Embryonic facial prominence (tissue), 1 donor: ENCODE measurements around the gene RPAP3.
"Not testable (repeated sequence)": the region's sequence is repeated elsewhere in the genome, so short reads cannot be mapped to it uniquely, and the experiment has no call there.

ENCODE experiments used
- DNase-seq: peaks from one replicate; pipeline ENCODE4 v3.0.0-alpha.2; 2016; ENCODE audit errors: extremely low spot score

RPAP3 gene

GRCh38 chr12:47679785-47680184, 26.0 kb downstream of the RPAP3 start:
- no peak for DNase-seq

DNA sequence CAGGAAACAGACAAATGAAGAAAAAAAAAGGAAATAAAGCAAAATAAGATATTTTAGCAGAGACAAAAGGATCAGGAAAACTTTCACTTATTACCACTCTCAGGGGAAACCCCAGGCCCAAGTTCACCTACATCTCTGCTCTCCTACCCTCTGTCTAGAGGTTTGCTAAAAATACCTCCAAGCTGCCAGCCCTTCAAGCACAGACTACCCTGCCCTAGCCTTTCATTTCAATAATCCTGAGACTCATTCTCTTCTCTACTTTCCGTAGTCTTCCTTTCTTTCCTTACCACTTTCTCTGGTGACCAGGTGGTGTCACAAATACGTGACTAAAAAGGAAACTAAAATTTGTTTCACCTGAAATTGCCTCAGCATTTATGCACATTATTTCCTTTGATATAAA, 33.8 kb downstream of the RPAP3 start:
- no peak for DNase-seq

GRCh38 chr12:47667935-47668334, 37.9 kb downstream of the RPAP3 start:
- DNase-seq: not testable (repeated sequence)

DNA sequence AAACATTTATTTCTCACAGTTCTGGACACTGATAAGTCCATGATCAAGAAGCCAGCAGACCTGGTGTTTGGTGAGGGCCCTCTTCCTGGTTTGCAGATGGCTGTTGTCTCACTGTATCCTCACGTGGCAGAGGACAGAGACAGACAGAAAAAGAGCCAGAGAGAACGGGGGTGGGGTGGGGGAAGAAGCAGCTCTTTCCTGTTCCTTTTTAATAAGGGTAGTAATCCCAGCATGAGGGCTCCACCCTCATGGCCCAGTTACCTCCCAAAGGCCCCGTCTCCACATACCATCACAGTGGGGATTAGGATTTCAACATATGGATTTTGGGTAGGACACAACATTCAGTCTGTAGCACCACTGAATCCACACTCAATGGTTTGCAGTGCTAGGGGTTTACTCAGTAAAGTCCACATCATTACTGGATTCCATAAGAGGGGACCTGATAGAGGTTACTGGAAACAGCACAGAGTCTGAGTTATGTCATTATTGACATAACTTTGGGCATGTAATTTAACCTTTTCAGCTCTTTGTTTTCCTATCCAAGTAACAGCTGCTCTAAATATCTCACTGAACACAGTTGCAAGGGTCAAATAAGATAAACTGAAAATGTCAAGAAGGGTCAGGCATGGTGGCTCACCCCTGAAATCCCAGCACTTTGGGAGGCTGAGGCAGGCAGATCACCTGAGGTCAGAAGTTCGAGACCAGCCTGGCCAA, 53.2 kb downstream of the RPAP3 start:
- no peak for DNase-seq

GRCh38 chr12:47651368-47652254, 54.2 kb downstream of the RPAP3 start:
- peak; percentile 68 for DNase-seq

DNA sequence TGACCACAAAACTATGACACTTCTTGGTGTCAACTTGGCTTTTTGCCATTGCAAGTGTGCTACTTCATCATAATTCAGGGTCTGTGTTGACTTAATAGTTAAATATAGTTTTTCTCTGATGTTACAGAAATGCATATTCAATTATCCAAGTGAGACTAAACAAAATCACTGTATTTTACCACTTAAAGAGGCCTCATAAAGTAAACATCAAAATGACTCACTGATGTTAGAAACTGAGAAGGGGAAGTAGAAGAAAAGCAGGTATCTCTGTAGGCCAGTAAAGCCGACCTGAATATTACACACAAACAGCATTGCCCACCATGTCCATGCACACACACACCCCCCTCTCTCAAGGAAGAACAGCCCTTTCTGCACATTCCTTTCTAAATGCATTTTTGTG, 55.4 kb downstream of the RPAP3 start:
- DNase-seq: no peak

DNA sequence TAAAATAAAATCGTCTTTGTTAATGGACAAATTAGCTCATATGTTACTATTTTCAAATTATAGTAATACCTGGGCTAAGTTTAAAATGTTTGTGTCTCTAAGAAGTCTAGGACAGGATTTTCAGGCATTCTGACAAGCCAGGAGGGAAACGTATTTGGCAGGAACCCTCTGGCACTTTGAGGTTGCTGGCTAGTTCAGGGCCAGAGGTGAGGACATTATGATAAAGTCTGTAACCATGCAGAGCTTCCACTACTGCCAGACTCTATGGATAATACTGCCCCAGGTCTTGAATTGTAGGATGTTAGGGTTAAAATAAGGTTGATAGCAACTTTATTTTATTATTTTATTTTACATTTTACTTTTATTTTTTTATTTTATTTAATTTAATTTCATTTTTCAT, 56.4 kb downstream of the RPAP3 start:
- DNase-seq: no peak

- DNase-seq: no peak
These were observed 57.7 kb downstream of the RPAP3 start for GRCh38 chr12:47648056-47648579.

GRCh38 chr12:47642310-47642709, 63.5 kb downstream of the RPAP3 start:
- DNase-seq: not testable (repeated sequence)

GRCh38 chr12:47636908-47637780, 68.7 kb downstream of the RPAP3 start:
- DNase-seq: no peak

- not testable (repeated sequence) for DNase-seq
These were observed 70.1 kb downstream of the RPAP3 start for GRCh38 chr12:47635770-47636169.

- DNase-seq: no peak
These were observed 71.7 kb downstream of the RPAP3 start for GRCh38 chr12:47634127-47634526.

GRCh38 chr12:47621960-47622359, 83.9 kb downstream of the RPAP3 start:
- no peak for DNase-seq

- no peak for DNase-seq
These were observed 88.4 kb downstream of the RPAP3 start for GRCh38 chr12:47617476-47617875.

DNA sequence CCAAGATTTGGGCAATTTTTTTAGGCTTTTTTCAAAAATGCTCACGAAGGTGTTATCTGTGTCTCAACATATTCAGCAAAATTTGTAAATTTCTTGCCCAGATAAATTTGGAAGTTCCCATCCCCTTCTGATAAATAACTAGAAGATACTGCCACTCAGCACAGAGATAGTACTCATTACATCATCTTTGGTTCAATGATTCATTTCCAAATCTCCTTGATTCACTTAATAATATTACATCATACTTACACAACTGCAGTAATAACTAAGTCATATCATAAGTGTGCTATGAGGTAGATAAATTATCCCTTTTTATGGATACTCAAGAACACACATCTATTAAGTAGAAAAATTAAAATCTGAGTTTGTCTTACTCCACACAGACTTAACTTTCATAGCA, 89.4 kb downstream of the RPAP3 start:
- no peak for DNase-seq

DNA sequence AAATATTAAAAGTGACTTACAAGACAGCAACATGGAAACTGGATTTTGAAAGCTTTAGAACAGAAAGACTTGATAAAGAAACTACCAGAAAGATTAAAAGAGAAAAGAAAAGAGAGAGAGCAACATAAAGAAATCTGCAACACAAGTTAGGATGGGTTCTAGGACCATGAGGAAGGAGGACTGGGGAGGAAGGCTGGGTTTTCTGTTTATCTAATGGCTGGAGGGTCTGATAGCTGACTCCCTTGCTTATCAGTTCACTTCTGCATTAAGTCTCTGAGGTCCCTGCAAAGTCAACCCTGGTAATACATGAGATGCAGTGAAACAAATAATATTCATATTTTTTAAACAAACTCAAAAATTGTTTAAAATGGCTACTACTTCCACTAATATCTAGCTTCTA, 90.1 kb downstream of the RPAP3 start:
- no peak for DNase-seq

DNA sequence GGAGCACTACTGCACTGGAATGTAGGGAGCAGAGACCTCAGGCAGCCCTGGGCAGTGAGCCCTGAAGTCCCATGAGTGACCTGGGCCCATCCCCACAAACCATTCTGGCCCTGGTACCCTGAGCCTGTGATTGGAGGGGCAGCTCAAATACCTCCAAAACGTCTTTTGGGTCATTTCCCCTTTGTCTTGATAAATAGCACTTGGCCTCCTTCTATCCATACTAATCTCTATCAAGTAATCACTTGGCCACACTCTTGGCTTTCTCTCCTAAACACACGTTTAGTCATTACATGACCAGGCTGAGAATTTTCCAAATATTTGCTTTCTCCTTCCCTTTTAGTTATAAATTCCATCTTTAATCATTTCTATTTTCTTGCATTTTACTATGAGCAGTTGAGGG, 91.3 kb downstream of the RPAP3 start:
- no peak for DNase-seq

DNA sequence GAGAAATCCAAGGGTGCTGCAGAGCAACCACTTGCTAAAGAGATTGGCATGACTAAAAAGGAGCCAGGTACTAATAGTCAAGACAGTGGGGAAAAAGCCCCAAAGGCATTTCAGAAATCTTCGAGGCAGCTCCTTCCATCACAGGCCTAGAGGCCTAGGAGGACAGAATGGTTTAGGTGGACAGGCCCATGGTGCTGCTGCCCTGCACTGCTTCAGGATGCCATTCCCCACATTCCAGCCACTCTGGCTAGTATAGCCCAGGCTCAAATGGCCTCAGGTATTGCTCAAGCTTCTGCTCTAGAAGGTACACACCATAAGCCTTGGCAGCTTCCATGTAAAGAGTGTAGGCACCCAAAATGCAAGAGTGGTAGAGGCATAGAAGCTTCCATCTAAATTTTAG, 92.9 kb downstream of the RPAP3 start:
- no peak for DNase-seq

- DNase-seq: no peak
These were observed 93.9 kb downstream of the RPAP3 start for GRCh38 chr12:47611906-47612305.
